Activated CD8-positive, alpha-beta memory T cell treated with anti-CD3 and anti-CD28 coated beads, Interleukin-2, amount 50 U/mL, for 48 hours (primary cell): ENCODE measurements around the gene SENP6.
"Not testable (repeated sequence)": the region's sequence is repeated elsewhere in the genome, so short reads cannot be mapped to it uniquely, and the experiment has no call there.

Experiments used
- DNase-seq: peaks from one replicate; pipeline ENCODE4 v3.0.0-alpha.2; 2020

SENP6 gene

GRCh38 chr6:75609639-75610590, 8.2 kb downstream of the SENP6 start:
- no peak for DNase-seq

- no peak for DNase-seq
Measured at GRCh38 chr6:75611011-75611701, 9.5 kb downstream of the SENP6 start.

GRCh38 chr6:75611702-75612375, 10.2 kb downstream of the SENP6 start:
- DNase-seq, result peak; percentile 62

GRCh38 chr6:75612434-75612833, 10.8 kb downstream of the SENP6 start:
- no peak for DNase-seq

- no peak for DNase-seq
Measured at GRCh38 chr6:75613056-75613501, 11.4 kb downstream of the SENP6 start.

- no peak for DNase-seq
Measured at GRCh38 chr6:75618437-75618836, 16.8 kb downstream of the SENP6 start.

- DNase-seq, result no peak
Measured at GRCh38 chr6:75619230-75619899, 17.7 kb downstream of the SENP6 start.

GRCh38 chr6:75620381-75621304, 19.0 kb downstream of the SENP6 start:
- DNase-seq, result no peak

GRCh38 chr6:75621846-75622245, 20.2 kb downstream of the SENP6 start:
- DNase-seq, result no peak

GRCh38 chr6:75623491-75623890, 21.8 kb downstream of the SENP6 start:
- no peak for DNase-seq

GRCh38 chr6:75624335-75624734, 22.7 kb downstream of the SENP6 start:
- DNase-seq, result no peak

- DNase-seq, result no peak
Measured at GRCh38 chr6:75624988-75625387, 23.3 kb downstream of the SENP6 start.

- DNase-seq, result no peak
Measured at GRCh38 chr6:75626561-75626960, 24.9 kb downstream of the SENP6 start.

- not testable (repeated sequence) for DNase-seq
Measured at GRCh38 chr6:75627708-75628107, 26.0 kb downstream of the SENP6 start.

- DNase-seq, result no peak
Measured at GRCh38 chr6:75631859-75632635, 30.4 kb downstream of the SENP6 start.

GRCh38 chr6:75633045-75633444, 31.4 kb downstream of the SENP6 start:
- DNase-seq, result no peak

- DNase-seq, result no peak
Measured at GRCh38 chr6:75642311-75642710, 40.6 kb downstream of the SENP6 start.

- DNase-seq, result no peak
Measured at GRCh38 chr6:75643173-75643572, 41.5 kb downstream of the SENP6 start.

GRCh38 chr6:75656479-75656878, 54.8 kb downstream of the SENP6 start:
- no peak for DNase-seq

- no peak for DNase-seq
Measured at GRCh38 chr6:75657327-75657726, 55.6 kb downstream of the SENP6 start.

GRCh38 chr6:75666592-75666991, 64.9 kb downstream of the SENP6 start:
- DNase-seq, result no peak
